H9 (cell line): Measurements from ENCODE around the gene MRPS31. TPM values are rescaled to one million over a fixed set of nuclear protein-coding genes. Genes with fewer than 3 reads are reported as not detected.

ENCODE experiments used
- DNase-seq: peaks from one replicate; pipeline ENCODE4 v3.0.0-alpha.2; 2017
- H2AFZ ChIP-seq: one replicate; pipeline ENCODE4 v1.6.1; 2013; ENCODE audit warnings: mild to moderate bottlenecking, low read length, control low read depth, moderate library complexity
- H2AK5ac ChIP-seq: 2 replicates; pipeline ENCODE4 v1.6.1; 2013; ENCODE audit warnings: low read length, control low read depth, mixed read lengths; ENCODE audit not compliant: insufficient read length
- H2BK120ac ChIP-seq: one replicate; pipeline ENCODE4 v1.6.1; 2013; ENCODE audit warnings: low read depth, mild to moderate bottlenecking, low read length, control low read depth, inconsistent platforms; ENCODE audit not compliant: poor library complexity, severe bottlenecking
- H2BK12ac ChIP-seq: 2 replicates; pipeline ENCODE4 v1.6.1; 2013; ENCODE audit warnings: low read length, control low read depth, mixed read lengths, low read depth; ENCODE audit not compliant: insufficient read length
- H2BK15ac ChIP-seq: 2 replicates; pipeline ENCODE4 v1.6.1; 2013; ENCODE audit warnings: low read depth, low read length, control low read depth
- H2BK20ac ChIP-seq: one replicate; pipeline ENCODE4 v1.6.1; 2013; ENCODE audit warnings: low read depth, mild to moderate bottlenecking, low read length, control low read depth, inconsistent platforms; ENCODE audit not compliant: poor library complexity, severe bottlenecking
- H2BK5ac ChIP-seq: 2 replicates; pipeline ENCODE4 v1.6.1; 2013; ENCODE audit warnings: low read length, control low read depth, mixed read lengths; ENCODE audit not compliant: insufficient read length
- H3K14ac ChIP-seq: 2 replicates; pipeline ENCODE4 v1.6.1; 2013; ENCODE audit warnings: low read length, control low read depth; ENCODE audit not compliant: insufficient read depth
- H3K18ac ChIP-seq: 2 replicates; pipeline ENCODE4 v1.6.1; 2013; ENCODE audit warnings: low read depth, mild to moderate bottlenecking, mixed read lengths, low read length, control low read depth; ENCODE audit not compliant: insufficient read length
- H3K23ac ChIP-seq: 2 replicates; pipeline ENCODE4 v1.6.1; 2013; ENCODE audit warnings: low read length, control low read depth, mixed read lengths, low read depth; ENCODE audit not compliant: insufficient read length
- H3K23me2 ChIP-seq: 2 replicates; pipeline ENCODE4 v1.6.1; 2013; ENCODE audit warnings: low read depth, mild to moderate bottlenecking, mixed read lengths, low read length, control low read depth; ENCODE audit not compliant: insufficient read length, poor library complexity, severe bottlenecking
- H3K27ac ChIP-seq: 2 replicates; pipeline ENCODE4 v1.5.1; 2013; ENCODE audit warnings: low read length, control low read depth, mixed read lengths, low read depth; ENCODE audit not compliant: insufficient read length
- H3K27me3 ChIP-seq: 2 replicates; pipeline ENCODE4 v1.6.1; 2013; ENCODE audit warnings: low read length, control low read depth, inconsistent platforms; ENCODE audit not compliant: insufficient read depth
- H3K4ac ChIP-seq: 2 replicates; pipeline ENCODE4 v1.6.1; 2013; ENCODE audit warnings: low read depth, mild to moderate bottlenecking, control low read depth, inconsistent platforms, low read length, moderate library complexity
- H3K4me1 ChIP-seq: 2 replicates; pipeline ENCODE4 v1.6.1; 2013; ENCODE audit warnings: low read length, control low read depth, inconsistent platforms; ENCODE audit not compliant: insufficient read depth
- H3K4me2 ChIP-seq: 2 replicates; pipeline ENCODE4 v1.6.1; 2013; ENCODE audit warnings: low read length, control low read depth, mixed read lengths; ENCODE audit not compliant: insufficient read length, insufficient read depth
- H3K56ac ChIP-seq: 2 replicates; pipeline ENCODE4 v1.6.1; 2013; ENCODE audit warnings: low read depth, mild to moderate bottlenecking, mixed read lengths, low read length, control low read depth; ENCODE audit not compliant: insufficient read length
- H3K79me1 ChIP-seq: 2 replicates; pipeline ENCODE4 v1.6.1; 2013; ENCODE audit warnings: low read depth, mild to moderate bottlenecking, moderate library complexity, low read length, control low read depth, inconsistent platforms; ENCODE audit not compliant: insufficient read depth, poor library complexity, severe bottlenecking
- H3K79me2 ChIP-seq: 2 replicates; pipeline ENCODE4 v1.6.1; 2013; ENCODE audit warnings: low read length, control low read depth, inconsistent platforms; ENCODE audit not compliant: insufficient read depth
- H3K9ac ChIP-seq: 2 replicates; pipeline ENCODE4 v1.6.1; 2013; ENCODE audit warnings: low read length, control low read depth, mixed read lengths; ENCODE audit not compliant: insufficient read length; ENCODE audit errors: extremely low read depth
- H3K9me3 ChIP-seq: one replicate; pipeline ENCODE4 v1.6.1; 2013; ENCODE audit warnings: low read depth, low read length, inconsistent platforms; ENCODE audit not compliant: control insufficient read depth
- H3T11ph ChIP-seq: one replicate; pipeline ENCODE4 v1.6.1; 2013; ENCODE audit warnings: mild to moderate bottlenecking, low read length, control low read depth, inconsistent platforms
- H4K20me1 ChIP-seq: one replicate; pipeline ENCODE4 v1.6.1; 2013; ENCODE audit not compliant: control insufficient read depth, insufficient read length, insufficient read depth
- H4K5ac ChIP-seq: 2 replicates; pipeline ENCODE4 v1.6.1; 2013; ENCODE audit warnings: low read depth, mild to moderate bottlenecking, mixed read lengths, low read length, control low read depth; ENCODE audit not compliant: insufficient read length
- H4K8ac ChIP-seq: replicated peaks from 2 replicates; pipeline ENCODE4 v1.6.1; 2013; ENCODE audit warnings: low read length, control low read depth, mixed read lengths, low read depth; ENCODE audit not compliant: insufficient read length
- H4K91ac ChIP-seq: 2 replicates; pipeline ENCODE4 v1.6.1; 2013; ENCODE audit warnings: low read depth, mild to moderate bottlenecking, moderate library complexity, mixed read lengths, low read length, control low read depth; ENCODE audit not compliant: insufficient read length
- H3K27ac Mint-ChIP-seq, 3 experiments: 2 replicates in 2 of 3; 3 replicates in 1 of 3; pipeline ENCODE4 v1.8.0; 2020 to 2021; ENCODE audit warnings: mixed read lengths in 3 of 3, mild to moderate bottlenecking in 1 of 3, moderate library complexity in 1 of 3
- H3K27me3 Mint-ChIP-seq: 2 replicates; pipeline ENCODE4 v1.8.0; 2021; ENCODE audit warnings: low read depth, mild to moderate bottlenecking, moderate library complexity, mixed read lengths
- H3K36me3 Mint-ChIP-seq, 3 experiments: 2 replicates in 2 of 3; 3 replicates in 1 of 3; pipeline ENCODE4 v1.8.0; 2020 to 2021; ENCODE audit warnings: low read depth in 3 of 3, mixed read lengths in 3 of 3; ENCODE audit not compliant: insufficient read depth in 1 of 3
- H3K4me1 Mint-ChIP-seq, 2 experiments: 2 replicates each; pipeline ENCODE4 v1.8.0; 2020; ENCODE audit warnings: mixed read lengths in 2 of 2
- H3K4me3 Mint-ChIP-seq, 2 experiments: 2 replicates in 1 of 2; 3 replicates in 1 of 2; pipeline ENCODE4 v1.8.0; 2020 to 2021; ENCODE audit warnings: mild to moderate bottlenecking in 2 of 2, mixed read lengths in 2 of 2, moderate library complexity in 1 of 2
- H3K9me3 Mint-ChIP-seq, 2 experiments: 2 replicates in 1 of 2; 3 replicates in 1 of 2; pipeline ENCODE4 v1.8.0; 2020; ENCODE audit warnings: mild to moderate bottlenecking in 2 of 2, mixed read lengths in 2 of 2, moderate library complexity in 1 of 2
- WGBS: extraction: QIAGEN DNeasy Blood & Tissue Kit; methylation state at CpG from one replicate; pipeline ENCODE4 v1.1.7; 2013; ENCODE audit warnings: missing lambda C conversion rate, low lambda C conversion rate, mixed read lengths; ENCODE audit not compliant: insufficient read length; ENCODE audit errors: extremely low coverage; 5-methylcytosine and 5-hydroxymethylcytosine counted together
- total RNA-seq: library from RNA; stranded (reverse); gene quantifications from 2 replicates; pipeline ENCODE4 v1.2.1, GENCODE V29; 2021
- TF ChIP-seq, protein P1 (sequence below): fragments of 200-600 bp; sonication (generic); conservative IDR thresholded peaks from 3 replicates; pipeline ENCODE4 v1.8.0; 2021; ENCODE audit warnings: antibody characterized with exemption, mild to moderate bottlenecking

Gene MRPS31
- total RNA-seq, 1 experiment from 2014 or later, result 27.3 TPM

DNA sequence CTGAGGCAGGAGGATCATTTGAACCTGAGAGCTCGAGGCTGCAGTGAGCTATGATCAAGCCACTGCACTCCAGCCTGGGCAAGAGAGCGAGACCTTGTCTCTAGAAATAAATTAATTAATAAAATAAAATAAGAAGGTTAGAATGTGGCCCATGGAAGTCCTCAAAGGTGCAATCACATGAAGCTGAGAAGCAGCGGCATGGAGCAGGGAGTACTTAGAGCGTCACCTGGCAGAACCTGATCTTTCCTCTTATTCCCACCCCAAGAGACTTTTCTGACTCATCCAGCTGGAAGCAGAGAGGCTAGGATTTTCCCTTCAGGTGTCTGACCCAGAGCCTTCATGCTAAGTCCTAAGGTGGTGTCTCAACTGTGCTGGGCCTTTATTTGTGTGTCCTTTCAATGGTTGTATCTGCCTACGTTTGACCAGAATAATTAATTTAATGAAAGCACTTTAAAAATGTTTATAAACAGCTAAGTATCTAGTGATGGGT lies 8.9 kb upstream of the MRPS31 start:
- no CpG with 5 or more reads among the region's 5 CpGs for WGBS

More for the DNA sequence above, 8.9 kb upstream of the MRPS31 start:
- Histone ChIP-seq H3K79me1 (no peaks in the 10 kb centered on the region), H3K27ac (no peak overlapping the region), H4K8ac (no peak overlapping the region), H2AK5ac (no peak overlapping the region), H3K79me2 (no peaks in the 10 kb centered on the region), H3K23me2 (no peaks in the 10 kb centered on the region), H2BK20ac (no peak overlapping the region), H3K4me2 (no peak overlapping the region), H3K9me3 (no peaks in the 10 kb centered on the region), H3K18ac (no peak overlapping the region), H3T11ph (no peak overlapping the region), H4K20me1 (no peaks in the 10 kb centered on the region), H2BK12ac (no peak overlapping the region), H2BK15ac (no peak overlapping the region), H3K23ac (no peak overlapping the region), H3K56ac (no peak overlapping the region), H4K5ac (no peak overlapping the region), H3K27me3 (no peaks in the 10 kb centered on the region), H3K4ac (no peak overlapping the region), H2AFZ (no peak overlapping the region), H3K9ac (no peak overlapping the region), H2BK120ac (no peak overlapping the region), H4K91ac (no peak overlapping the region), H3K4me1 (no peaks in the 10 kb centered on the region), H3K14ac (no peak overlapping the region), H2BK5ac (no peak overlapping the region)
- Mint-ChIP-seq H3K4me1 (peaks cover 8 to 18% of the 10 kb centered on the region in 2 experiments), H3K36me3 (no peaks in the 10 kb centered on the region), H3K27ac (no peak overlapping the region), H3K4me3 (no peak overlapping the region), H3K27me3 (no peaks in the 10 kb centered on the region), H3K9me3 (no peaks in the 10 kb centered on the region)
- no peak for DNase-seq
- TF ChIP-seq, protein P1, sequence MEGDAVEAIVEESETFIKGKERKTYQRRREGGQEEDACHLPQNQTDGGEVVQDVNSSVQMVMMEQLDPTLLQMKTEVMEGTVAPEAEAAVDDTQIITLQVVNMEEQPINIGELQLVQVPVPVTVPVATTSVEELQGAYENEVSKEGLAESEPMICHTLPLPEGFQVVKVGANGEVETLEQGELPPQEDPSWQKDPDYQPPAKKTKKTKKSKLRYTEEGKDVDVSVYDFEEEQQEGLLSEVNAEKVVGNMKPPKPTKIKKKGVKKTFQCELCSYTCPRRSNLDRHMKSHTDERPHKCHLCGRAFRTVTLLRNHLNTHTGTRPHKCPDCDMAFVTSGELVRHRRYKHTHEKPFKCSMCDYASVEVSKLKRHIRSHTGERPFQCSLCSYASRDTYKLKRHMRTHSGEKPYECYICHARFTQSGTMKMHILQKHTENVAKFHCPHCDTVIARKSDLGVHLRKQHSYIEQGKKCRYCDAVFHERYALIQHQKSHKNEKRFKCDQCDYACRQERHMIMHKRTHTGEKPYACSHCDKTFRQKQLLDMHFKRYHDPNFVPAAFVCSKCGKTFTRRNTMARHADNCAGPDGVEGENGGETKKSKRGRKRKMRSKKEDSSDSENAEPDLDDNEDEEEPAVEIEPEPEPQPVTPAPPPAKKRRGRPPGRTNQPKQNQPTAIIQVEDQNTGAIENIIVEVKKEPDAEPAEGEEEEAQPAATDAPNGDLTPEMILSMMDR, result no peak
